ENCODE results near the gene MDH2. TPM values are rescaled to one million over a fixed set of nuclear protein-coding genes. Genes with fewer than 3 reads are reported as not detected.

The MDH2 gene
- total RNA-seq, 4 donors from 2014 or later, result 24.3 to 88.4 (median 30.0) TPM

DNA sequence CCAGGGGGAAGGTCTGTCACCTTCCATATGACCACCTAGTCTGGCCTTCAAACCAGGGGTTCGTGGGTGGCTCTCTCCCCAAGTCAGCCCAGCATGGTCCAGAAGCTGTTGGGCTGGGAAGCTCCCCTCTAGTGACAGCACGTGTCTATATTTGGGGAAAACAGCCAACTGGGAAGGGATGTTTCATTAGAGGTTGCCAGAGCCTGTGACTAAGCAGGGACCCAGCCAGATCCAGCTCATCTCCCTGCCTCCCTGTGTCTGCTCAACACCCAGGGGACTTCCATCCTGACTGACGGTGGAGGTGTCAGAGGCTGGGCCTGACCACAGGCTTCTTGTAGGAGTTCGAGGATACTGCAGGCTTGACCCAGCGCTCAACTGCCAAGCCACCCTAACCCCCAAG lies 10.6 kb upstream of the MDH2 start:
- no peaks in the 10 kb centered on the region for H3K27me3 ChIP-seq
- no peak overlapping the region for H3K27ac ChIP-seq
- H3K4me3 ChIP-seq, result no peak overlapping the region
- no peaks in the 10 kb centered on the region for H3K4me1 ChIP-seq
- H3K9me3 ChIP-seq, result no peaks in the 10 kb centered on the region
- peak in 1 of 2 donors; percentile 27 for DNase-seq
- TF ChIP-seq POLR2A (IDR thresholded peaks at IDR 0.05) (no peak), CTCF (IDR thresholded peaks at IDR 0.05) (no peak)
- intact Hi-C loops (cut with DNase I; ENCODE audit: low total_unique reads), result no loop called here
- no peaks in the 10 kb centered on the region for H3K36me3 ChIP-seq

- H3K4me3 ChIP-seq, result no peak overlapping the region
- H3K9me3 ChIP-seq, result no peaks in the 10 kb centered on the region
- no peaks in the 10 kb centered on the region for H3K27me3 ChIP-seq
- intact Hi-C loops (cut with DNase I; ENCODE audit: low total_unique reads), result no loop called here
- H3K27ac ChIP-seq, result no peak overlapping the region
- no peak for DNase-seq
- no peaks in the 10 kb centered on the region for H3K36me3 ChIP-seq
- H3K4me1 ChIP-seq, result no peaks in the 10 kb centered on the region
- no peak for TF ChIP-seq POLR2A (IDR thresholded peaks at IDR 0.05)
- TF ChIP-seq CTCF (IDR thresholded peaks at IDR 0.05), result no peak
These were observed 7.8 kb upstream of the MDH2 start for GRCh38 chr7:76040126-76040525.

GRCh38 chr7:76044375-76044865 lies 3.5 kb upstream of the MDH2 start:
- intact Hi-C loops (cut with DNase I; ENCODE audit: low total_unique reads), result no loop called here
- H3K27ac ChIP-seq, result no peak overlapping the region
- no peaks in the 10 kb centered on the region for H3K9me3 ChIP-seq
- H3K4me1 ChIP-seq, result peaks cover 0 to 6% of the 10 kb centered on the region in 2 donors
- H3K4me3 ChIP-seq, result no peak overlapping the region
- DNase-seq, result no peak
- TF ChIP-seq POLR2A (IDR thresholded peaks at IDR 0.05), result no peak
- TF ChIP-seq CTCF (IDR thresholded peaks at IDR 0.05), result no peak
- no peaks in the 10 kb centered on the region for H3K27me3 ChIP-seq
- H3K36me3 ChIP-seq, result no peaks in the 10 kb centered on the region

DNA sequence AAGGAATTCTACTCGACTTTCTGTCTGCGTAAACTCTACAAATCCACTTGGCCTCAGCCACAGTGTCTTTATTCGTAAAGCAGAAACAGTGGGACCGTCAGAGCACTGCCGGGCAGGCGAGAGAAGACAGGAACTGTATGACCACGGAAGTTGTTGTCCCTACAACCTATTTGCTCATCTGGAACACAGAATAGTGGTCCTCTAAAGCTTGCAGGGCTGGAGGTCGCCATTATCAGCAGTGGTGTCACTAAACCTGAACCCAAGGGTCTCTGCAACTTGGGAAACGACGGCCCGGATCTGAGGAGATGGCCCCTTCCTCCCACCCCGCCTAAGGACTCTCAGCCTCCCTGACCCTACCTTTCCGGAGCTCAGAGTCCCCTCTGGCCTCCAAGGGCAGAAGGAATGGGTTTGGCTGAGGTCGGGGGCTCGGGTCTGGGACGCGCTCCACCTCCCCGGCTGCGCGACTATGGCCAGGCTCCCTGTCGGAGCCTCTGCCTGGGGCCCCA lies 548 bp upstream of the MDH2 start:
- H3K27me3 ChIP-seq, result no peaks in the 10 kb centered on the region
- TF ChIP-seq POLR2A (IDR thresholded peaks at IDR 0.05), result no peak
- no peak for TF ChIP-seq CTCF (IDR thresholded peaks at IDR 0.05)
- H3K4me3 ChIP-seq, result peak overlapping the region; percentile 81 to 93
- no peaks in the 10 kb centered on the region for H3K9me3 ChIP-seq
- no peaks in the 10 kb centered on the region for H3K36me3 ChIP-seq
- no peak for DNase-seq
- peaks cover 3 to 6% of the 10 kb centered on the region in 2 donors for H3K4me1 ChIP-seq
- peak overlapping the region; percentile 74 to 86 for H3K27ac ChIP-seq
- intact Hi-C loops (cut with DNase I; ENCODE audit: low total_unique reads), result no loop called here

- peak overlapping the region; percentile 74 to 86 for H3K27ac ChIP-seq
- no peak for DNase-seq
- H3K9me3 ChIP-seq, result no peaks in the 10 kb centered on the region
- intact Hi-C loops (cut with DNase I; ENCODE audit: low total_unique reads), result no loop called here
- peaks cover 3 to 6% of the 10 kb centered on the region in 2 donors for H3K4me1 ChIP-seq
- TF ChIP-seq CTCF (IDR thresholded peaks at IDR 0.05) (no peak), POLR2A (IDR thresholded peaks at IDR 0.05) (no peak)
- peak overlapping the region; percentile 81 to 93 for H3K4me3 ChIP-seq
- no peaks in the 10 kb centered on the region for H3K27me3 ChIP-seq
- H3K36me3 ChIP-seq, result no peaks in the 10 kb centered on the region
These were observed 722 bp downstream of the MDH2 start for GRCh38 chr7:76048668-76048988.
